Fibroblast of the conjunctiva (primary cell): Measurements from ENCODE around the gene ACTR3C.
"Not testable (repeated sequence)": the region's sequence is repeated elsewhere in the genome, so short reads cannot be mapped to it uniquely, and the experiment has no call there.

Source experiments
- DNase-seq: peaks from one replicate; pipeline ENCODE4 v3.0.0-alpha.2; 2010; ENCODE audit warnings: low read depth

Gene ACTR3C

GRCh38 chr7:150312649-150313366 lies 10.5 kb downstream of the ACTR3C start:
- DNase-seq, result not testable (repeated sequence)

GRCh38 chr7:150311711-150312110 lies 11.6 kb downstream of the ACTR3C start:
- DNase-seq, result no peak

GRCh38 chr7:150311146-150311545 lies 12.2 kb downstream of the ACTR3C start:
- DNase-seq, result no peak

GRCh38 chr7:150308575-150308974 lies 14.8 kb downstream of the ACTR3C start:
- no peak for DNase-seq

GRCh38 chr7:150307904-150308303 lies 15.4 kb downstream of the ACTR3C start:
- DNase-seq, result no peak

GRCh38 chr7:150307129-150307528 lies 16.2 kb downstream of the ACTR3C start:
- DNase-seq, result no peak

GRCh38 chr7:150306377-150306776 lies 17.0 kb downstream of the ACTR3C start:
- not testable (repeated sequence) for DNase-seq

GRCh38 chr7:150305903-150306284 lies 17.5 kb downstream of the ACTR3C start:
- not testable (repeated sequence) for DNase-seq

GRCh38 chr7:150305259-150305902 lies 18.0 kb downstream of the ACTR3C start:
- not testable (repeated sequence) for DNase-seq

- DNase-seq, result not testable (repeated sequence)
These were observed 18.7 kb downstream of the ACTR3C start for GRCh38 chr7:150304499-150305258.

GRCh38 chr7:150302908-150303310 lies 20.4 kb downstream of the ACTR3C start:
- DNase-seq, result not testable (repeated sequence)

- not testable (repeated sequence) for DNase-seq
These were observed 25.4 kb downstream of the ACTR3C start for GRCh38 chr7:150297978-150298377.

- not testable (repeated sequence) for DNase-seq
These were observed 26.5 kb downstream of the ACTR3C start for GRCh38 chr7:150296802-150297201.

GRCh38 chr7:150295614-150296013 lies 27.7 kb downstream of the ACTR3C start:
- DNase-seq, result not testable (repeated sequence)

- DNase-seq, result not testable (repeated sequence)
These were observed 28.3 kb downstream of the ACTR3C start for GRCh38 chr7:150295027-150295426.

GRCh38 chr7:150290317-150290716 lies 33.0 kb downstream of the ACTR3C start:
- not testable (repeated sequence) for DNase-seq

GRCh38 chr7:150288816-150289215 lies 34.5 kb downstream of the ACTR3C start:
- not testable (repeated sequence) for DNase-seq

- not testable (repeated sequence) for DNase-seq
These were observed 35.5 kb downstream of the ACTR3C start for GRCh38 chr7:150287815-150288214.

GRCh38 chr7:150285849-150286754 lies 37.2 kb downstream of the ACTR3C start:
- not testable (repeated sequence) for DNase-seq

- DNase-seq, result not testable (repeated sequence)
These were observed 39.7 kb downstream of the ACTR3C start for GRCh38 chr7:150283608-150284007.

GRCh38 chr7:150283111-150283510 lies 40.2 kb downstream of the ACTR3C start:
- DNase-seq, result not testable (repeated sequence)
